UCSD-AML1 (cell line): ENCODE measurements around the gene MST1.

ENCODE experiments used
- DNase-seq: peaks from one replicate; lab custom pipeline; 2025; ENCODE audit not compliant: unreplicated experiment; lab: John Stamatoyannopoulos, UW

MST1 gene

GRCh38 chr3:49658711-49659110 is 30.6 kb downstream of the MST1 start:
- DNase-seq: no peak

- no peak for DNase-seq
Observed at GRCh38 chr3:49657208-49657915, 31.9 kb downstream of the MST1 start.

GRCh38 chr3:49656541-49657112 is 32.6 kb downstream of the MST1 start:
- DNase-seq: peak; percentile 46

GRCh38 chr3:49655731-49656285 is 33.5 kb downstream of the MST1 start:
- no peak for DNase-seq

- DNase-seq: no peak
Observed at GRCh38 chr3:49654955-49655556, 34.2 kb downstream of the MST1 start.

- no peak for DNase-seq
Observed at GRCh38 chr3:49654176-49654825, 35.0 kb downstream of the MST1 start.

GRCh38 chr3:49653621-49654020 is 35.7 kb downstream of the MST1 start:
- no peak for DNase-seq

- no peak for DNase-seq
Observed at GRCh38 chr3:49652903-49653415, 36.3 kb downstream of the MST1 start.

GRCh38 chr3:49652218-49652902 is 36.9 kb downstream of the MST1 start:
- no peak for DNase-seq

GRCh38 chr3:49650637-49651036 is 38.6 kb downstream of the MST1 start:
- no peak for DNase-seq

- no peak for DNase-seq
Observed at GRCh38 chr3:49650177-49650576, 39.1 kb downstream of the MST1 start.

- no peak for DNase-seq
Observed at GRCh38 chr3:49649576-49649975, 39.7 kb downstream of the MST1 start.

GRCh38 chr3:49648354-49649019 is 40.8 kb downstream of the MST1 start:
- no peak for DNase-seq

- peak; percentile 32 for DNase-seq
Observed at GRCh38 chr3:49647741-49648140, 41.5 kb downstream of the MST1 start.

- no peak for DNase-seq
Observed at GRCh38 chr3:49646236-49646635, 43.0 kb downstream of the MST1 start.

- DNase-seq: no peak
Observed at GRCh38 chr3:49644684-49645083, 44.6 kb downstream of the MST1 start.

- DNase-seq: no peak
Observed at GRCh38 chr3:49642708-49643145, 46.5 kb downstream of the MST1 start.

GRCh38 chr3:49641921-49642707 is 47.2 kb downstream of the MST1 start:
- DNase-seq: no peak

GRCh38 chr3:49641292-49641691 is 48.0 kb downstream of the MST1 start:
- DNase-seq: no peak

GRCh38 chr3:49639551-49639950 is 49.7 kb downstream of the MST1 start:
- DNase-seq: no peak
